Islet of Langerhans (tissue), 1 donor: ENCODE results near the gene SDHA.
"Not testable (repeated sequence)": the region's sequence is repeated elsewhere in the genome, so short reads cannot be mapped to it uniquely, and the experiment has no call there.

Experiments used
- FAIRE-seq: peaks from one replicate; lab custom pipeline; 2011; peaks lifted over from hg19 to GRCh38; lab: Jason Lieb, UNC

SDHA gene

DNA sequence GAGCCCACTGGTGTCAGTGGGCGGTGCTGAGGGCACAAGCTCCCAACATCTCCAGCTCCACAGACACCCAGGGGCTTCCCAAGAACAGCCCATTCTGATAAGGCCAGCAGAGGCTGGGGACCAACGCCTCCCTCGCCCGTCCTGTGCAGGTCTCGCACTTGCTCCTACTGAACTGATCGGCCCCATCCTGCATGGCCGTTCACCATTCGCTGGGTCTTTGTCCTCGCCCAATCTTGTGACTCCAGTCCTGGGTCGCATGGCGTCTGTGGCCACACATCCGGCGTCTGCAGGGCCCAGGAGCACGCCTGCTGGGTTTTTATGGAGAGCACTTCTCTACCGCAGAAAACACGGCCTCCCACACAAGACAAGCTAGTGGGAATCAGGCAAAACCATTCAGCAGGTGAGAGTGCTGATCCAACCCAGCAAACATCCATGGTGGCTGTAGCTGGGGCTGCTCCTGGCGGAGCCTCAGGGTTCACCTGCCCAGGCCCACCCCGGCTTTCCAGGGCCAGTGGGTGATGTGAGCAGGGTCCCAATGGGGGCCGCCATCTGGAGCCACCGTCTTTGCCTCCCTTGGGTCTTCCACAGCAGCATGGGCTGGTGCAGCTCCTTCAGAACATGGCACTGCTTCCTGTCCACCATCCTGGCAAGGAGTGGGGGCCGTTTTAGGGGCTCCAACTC, 19.5 kb upstream of the SDHA start:
- FAIRE-seq, result no peak

DNA sequence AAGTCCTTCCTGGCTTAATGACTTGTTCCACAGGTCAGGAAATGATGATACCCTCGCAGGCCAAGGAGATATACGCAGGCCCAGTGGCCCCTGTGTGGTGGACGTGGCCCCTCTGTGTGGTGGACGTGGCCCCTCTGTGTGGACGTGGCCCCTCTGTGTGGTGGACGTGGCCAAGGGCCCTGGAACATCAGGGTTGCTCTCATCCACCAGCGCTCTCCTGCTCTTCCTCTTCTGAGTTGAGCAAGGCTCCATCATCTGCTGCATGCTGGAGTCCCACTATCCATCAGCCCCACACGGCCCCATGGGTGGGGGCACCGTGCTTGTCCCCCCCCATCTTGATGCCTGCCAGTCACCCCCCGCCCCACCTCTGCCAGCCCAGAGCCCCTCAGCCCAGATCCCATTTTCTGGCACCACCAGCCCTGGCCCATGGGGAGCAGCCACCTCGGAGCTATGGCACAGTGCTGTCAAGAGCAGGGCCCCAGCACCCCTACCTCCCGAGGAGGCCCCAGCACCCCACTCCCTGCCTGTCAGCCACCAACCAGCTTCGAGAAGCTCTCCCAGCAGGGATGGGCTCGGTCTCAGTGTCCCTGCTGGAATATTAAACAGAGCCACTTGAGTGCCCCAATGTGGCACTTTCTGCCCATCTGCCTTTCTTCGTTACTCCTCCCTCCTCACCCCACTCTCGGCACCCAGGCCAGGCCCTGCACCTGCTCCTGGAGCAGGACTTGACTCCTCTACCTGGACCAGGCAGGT, 18.7 kb upstream of the SDHA start:
- no peak for FAIRE-seq

DNA sequence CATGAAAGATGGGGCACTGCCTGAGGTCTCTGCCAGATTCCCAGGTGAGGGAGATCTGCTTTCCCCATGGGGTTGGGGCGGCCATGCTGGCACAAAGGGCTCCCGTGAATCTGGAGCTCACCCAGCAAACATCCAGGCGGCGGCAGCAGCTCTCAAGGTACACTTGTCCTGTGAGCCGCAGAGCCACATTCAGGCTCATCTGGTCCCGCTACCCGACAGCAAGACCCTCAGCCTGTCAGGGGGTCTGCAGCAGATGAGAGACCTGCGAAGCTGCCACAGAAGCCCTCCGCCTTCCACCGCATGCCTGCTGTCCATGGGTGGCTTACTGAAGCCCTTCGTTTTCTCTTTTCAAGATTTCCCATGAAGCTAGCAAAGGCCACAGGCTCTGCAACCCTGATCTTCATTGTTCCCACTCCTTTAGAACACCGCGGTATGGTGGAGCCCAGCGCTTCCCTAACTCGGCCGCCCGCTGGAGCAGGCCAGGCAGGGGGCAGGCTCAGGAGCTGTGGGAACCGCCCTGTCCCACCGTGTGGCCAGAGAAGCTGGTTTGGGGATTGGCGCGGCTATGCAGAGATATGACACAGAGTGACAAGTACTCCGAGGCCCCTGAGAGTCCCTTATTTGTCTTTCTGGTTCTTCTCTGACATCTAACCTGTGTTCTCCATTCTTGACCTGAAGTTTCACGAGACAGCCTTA, 18.0 kb upstream of the SDHA start:
- no peak for FAIRE-seq

DNA sequence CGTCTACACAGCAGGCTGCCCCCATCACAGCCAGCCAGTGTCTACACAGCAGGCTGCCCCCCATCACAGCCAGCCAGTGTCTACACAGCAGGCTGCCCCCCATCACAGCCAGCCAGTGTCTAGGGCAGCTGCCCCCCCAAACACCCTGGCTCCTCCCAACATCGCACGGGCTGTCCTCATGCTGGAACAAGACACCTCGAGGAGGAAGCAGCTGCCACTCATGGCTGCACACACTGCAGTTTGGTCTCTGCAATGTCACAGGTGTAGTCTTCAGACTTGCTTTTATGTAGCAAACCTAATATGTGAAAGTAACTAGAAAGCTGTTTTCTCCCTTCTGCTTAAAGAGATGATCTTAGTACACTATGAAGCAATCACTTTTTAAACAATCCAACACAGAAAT, 17.1 kb upstream of the SDHA start:
- no peak for FAIRE-seq

DNA sequence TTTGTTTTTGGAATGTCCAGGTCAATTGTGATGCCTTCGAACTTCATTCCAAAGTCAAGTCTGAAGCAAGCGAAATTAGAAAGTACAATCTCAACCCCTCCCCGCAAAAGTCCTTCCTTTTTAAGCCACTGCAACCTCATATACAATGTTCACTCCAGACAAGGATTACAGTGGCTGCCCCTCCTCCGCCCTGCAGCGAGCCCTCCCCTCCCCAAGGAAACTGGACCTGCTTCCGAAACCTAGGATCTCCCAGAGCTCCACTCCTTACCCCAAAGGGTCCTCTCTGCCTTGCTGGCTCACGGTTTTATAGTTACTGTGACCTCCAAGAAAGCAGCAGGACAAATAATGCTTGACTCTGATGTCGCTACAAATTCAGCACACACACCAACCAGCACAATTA, 16.4 kb upstream of the SDHA start:
- no peak for FAIRE-seq

DNA sequence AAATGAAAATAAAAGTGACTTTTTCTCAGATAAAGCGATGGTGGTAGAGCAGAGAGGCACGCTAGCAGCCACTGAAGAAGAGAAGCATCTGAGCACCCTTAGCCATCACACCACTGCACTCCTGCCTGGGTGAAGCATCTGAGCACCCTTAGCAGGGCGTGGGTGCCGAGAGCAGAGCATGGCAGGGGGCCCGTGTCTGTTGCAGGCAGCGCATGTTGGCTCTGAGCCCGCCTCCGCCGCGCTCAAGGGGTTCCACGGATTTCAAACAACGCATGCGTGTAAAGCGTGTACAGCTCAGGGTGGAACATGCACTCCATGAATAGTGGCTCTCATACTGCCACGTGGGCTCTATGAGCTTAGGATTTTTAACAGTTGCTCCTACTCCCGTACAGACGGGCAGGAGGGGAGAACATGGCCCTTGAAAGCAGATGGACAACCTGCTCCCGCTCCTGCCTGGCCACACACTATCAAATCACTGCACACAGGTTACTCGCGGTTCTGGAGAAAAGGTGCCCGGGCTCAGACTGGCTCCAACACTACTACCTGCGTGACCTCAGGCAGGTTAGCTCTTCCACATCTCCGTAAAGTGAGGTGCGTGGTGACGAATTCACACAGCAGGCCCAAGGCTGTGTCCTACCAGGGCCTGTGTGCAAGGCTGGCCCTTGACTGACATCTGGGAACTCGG, 14.7 kb upstream of the SDHA start:
- no peak for FAIRE-seq

DNA sequence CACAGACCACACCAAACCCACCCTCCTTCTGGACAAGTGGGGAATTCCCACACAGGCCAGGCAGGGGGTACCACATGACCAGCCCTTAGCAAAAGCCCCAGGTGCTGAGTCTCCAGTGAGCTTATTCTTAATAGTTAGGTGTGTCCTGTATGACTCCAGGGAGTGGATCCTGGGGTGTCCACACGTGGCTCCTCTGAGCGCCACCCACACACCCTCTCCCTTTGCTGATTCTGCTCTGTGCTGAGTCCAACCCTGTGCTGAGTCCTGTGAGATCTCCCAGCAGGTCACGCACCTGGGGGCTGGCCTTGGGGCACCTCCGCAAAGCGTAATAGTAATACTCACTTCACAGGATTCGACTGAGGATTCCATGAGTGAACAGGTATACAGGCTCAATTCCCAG, 14.1 kb upstream of the SDHA start:
- no peak for FAIRE-seq

DNA sequence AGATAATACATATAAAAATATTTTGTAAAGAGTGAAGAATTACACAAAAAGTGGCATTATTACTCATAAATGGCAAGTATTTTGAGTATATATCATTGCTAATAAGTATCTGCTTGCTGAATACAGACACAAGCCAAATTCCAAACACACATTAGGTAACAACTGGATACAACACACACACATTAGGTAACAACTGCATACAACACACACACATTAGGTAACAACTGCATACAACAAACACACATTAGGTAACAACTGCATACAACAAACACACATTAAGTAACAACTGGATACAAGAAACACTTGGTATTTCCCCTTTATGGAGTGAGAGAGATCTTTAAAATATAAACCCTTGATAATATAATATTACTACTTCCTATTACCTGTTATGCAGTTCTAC, 13.7 kb upstream of the SDHA start:
- no peak for FAIRE-seq

DNA sequence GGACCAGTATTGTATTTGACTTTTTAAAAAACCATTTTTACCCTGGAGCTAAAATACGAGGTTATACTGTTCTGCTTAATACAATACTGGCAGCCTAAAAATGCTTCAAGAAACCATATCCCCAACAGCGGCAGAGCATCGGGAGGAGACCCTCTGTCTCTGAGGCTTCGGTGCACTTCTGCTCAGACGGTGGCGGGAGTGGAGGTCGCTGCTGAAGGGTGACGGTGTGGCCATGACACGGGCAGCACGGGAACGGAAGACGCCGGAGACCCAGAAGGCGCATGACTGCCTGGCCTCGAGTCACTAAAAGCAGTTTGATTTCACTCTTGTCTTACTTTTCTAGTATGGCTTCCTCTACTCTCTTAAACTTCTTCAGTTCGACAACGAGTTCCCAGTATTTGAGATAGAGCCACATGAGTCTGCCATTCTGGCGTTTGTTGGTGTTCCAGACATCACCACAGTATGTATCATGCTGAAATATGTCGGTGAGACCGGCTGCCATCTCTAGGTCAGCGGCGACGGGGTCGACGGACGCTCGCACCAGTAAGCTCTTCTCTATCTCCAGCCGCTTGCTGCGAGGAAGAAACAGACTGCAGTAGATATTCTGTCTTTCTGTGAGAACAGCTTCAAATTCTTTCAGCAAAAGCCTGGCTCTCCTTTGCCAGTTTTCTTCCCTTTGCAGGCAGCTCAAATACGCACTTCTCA, 13.0 kb upstream of the SDHA start:
- FAIRE-seq, result no peak

DNA sequence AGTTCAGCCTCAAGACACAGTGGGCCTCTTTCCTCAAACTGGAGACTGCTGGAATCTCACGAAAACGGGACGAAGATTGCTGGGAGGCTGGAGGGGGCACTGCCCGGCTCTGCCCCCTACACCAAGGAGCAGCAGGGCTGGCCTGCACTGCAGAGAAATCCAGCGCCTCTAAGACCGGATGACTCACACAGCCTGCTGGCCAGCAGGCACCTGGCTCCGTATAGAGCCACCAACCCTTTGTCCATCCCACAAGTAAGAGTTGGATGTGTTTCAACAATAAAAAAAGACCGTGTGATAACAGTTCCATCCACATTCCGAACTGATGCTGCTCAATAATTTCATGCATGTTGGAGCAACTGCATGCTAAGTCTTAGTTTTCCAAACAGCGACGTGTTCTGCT, 11.7 kb upstream of the SDHA start:
- no peak for FAIRE-seq

DNA sequence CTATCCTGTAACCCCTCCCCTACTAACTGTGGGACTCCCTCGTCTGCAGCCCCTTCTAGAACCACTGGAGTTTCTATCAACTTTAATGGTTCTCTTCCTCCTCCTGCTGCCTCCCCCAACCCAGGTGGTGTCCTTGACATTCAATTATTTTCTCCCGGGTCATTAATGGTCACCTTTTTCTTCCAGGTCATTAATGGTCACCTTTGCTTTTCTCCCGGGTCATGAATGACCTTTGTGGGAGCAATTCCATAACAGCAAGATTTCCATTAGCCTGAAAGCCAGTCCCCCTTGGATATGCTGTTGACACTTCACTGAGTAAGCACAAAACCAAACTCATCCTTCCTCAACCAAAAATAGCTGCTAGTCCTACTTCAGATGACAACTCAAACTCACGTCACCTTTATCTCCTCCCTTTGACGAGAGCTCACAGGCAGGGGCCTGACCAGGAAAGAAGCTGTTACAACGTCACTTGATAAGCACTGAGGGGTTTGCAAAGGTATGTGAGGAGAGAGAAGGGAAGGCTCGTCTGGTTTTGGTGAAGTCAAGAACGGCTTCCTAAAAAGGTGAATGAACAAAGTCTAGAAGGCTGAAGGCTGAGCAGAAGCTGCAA, 11.1 kb upstream of the SDHA start:
- no peak for FAIRE-seq

DNA sequence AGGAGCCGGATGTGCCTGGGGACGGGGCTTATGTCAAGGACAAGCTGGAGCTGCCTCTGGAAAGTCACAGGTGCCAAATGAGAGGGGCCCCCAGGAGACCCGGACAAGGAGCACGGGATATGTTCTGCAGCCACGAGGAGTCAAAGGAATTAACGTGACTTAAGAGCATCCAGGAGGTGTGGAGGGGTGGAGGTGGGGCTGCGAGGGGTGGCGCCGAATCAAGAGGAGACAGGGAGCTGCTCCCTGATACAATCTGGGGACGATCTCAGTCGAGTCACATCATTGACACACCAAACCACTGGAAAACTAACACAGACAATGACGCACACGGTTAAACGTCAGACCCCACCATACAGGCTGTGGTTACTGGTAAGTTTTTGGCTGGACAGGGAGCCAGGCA, 10.5 kb upstream of the SDHA start:
- FAIRE-seq, result no peak

DNA sequence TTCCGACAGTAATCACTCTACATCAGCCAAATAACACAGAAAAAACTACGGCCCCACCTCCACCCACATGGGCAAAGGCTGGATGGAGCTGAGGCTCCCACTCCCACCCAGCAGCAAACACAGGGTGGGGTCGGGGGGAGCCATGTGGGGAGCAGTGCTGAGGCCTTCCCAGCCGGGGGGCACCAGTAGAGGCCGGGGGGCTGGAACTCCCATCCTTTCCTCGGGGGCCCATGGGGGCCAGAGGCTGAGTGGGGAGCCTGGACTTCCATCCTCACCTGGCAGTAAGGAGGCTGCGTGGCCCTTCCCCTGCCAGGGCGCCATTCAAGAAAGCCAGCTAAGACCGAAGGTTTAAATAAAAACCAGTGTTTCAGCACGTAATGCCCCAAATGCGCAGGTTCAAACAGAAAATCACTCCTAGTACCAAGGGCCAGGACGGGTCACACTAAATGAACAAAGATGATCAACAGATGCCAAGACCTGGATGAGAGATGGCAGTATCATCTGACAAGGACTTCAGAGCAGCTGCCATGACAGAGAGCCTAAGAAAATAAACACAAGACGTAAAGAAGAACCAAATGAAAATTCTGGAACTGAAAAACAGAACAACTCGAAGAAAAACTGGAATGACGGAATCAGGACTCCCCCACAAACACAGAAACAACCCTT, 9.5 kb upstream of the SDHA start:
- no peak for FAIRE-seq

DNA sequence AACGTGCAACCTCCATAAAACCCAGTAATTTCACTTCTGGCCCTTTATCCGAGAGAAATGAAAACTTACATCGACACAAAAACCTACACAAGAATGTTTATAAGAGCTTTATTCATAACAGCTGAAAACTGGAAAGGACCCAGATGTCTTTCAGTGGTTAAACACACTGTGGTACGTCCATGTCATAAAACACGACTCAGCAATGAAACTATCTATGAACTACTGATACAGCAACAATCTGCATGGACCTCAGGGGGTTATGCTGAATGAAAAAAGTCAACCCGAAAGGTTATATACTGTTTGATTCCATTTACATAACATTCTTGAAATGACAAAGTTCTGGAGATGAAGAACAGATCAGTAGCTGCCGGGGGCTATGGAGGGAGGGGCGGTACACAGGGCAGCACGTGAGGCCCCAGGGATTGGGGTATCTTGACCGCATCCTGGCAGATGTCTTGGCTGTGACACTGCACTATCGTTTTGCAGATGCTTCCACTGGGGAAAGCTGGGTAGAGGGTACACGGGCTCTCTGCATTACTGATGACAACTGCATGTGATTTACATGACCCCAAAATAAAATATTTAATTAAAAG, 4.2 kb upstream of the SDHA start:
- FAIRE-seq, result no peak

DNA sequence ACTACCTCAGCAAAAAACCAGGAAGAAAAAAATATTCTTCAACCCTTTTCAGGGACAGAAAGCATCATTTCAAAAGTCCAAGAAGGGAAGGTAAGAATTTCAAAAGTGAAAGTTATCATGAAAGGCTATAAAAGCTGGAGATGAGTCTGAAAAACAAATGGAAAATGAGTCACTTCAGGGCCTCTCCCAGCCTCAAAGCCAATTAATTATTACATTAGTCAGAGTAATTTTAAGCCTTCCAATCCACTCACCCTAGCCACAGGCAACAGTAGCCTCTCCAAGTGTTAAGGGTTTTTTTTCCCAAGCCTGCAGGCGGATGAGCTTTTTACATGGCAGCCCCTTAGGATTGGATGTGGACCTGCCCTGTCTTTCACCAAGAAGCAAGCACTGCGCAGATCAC, 2.9 kb upstream of the SDHA start:
- FAIRE-seq, result not testable (repeated sequence)

DNA sequence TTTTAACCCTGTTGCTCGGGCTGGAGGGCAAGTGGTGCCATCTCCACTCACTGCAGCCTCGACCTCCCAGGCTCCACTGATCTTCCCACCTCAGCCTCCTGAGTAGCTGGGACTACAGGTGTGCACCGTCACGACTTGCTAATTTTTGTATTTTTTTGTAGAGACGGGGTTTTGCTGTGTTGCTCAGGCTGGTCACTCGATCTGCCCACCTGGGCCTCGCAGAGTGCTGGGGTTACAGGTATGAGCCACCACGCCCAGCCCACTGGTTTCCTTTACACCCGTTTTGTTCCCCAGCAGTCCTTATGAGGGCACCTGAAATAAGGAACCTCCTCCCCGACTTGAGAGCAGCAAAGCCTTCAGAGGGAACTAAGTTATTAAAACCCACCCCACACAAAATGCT, 2.0 kb upstream of the SDHA start:
- FAIRE-seq, result not testable (repeated sequence)

DNA sequence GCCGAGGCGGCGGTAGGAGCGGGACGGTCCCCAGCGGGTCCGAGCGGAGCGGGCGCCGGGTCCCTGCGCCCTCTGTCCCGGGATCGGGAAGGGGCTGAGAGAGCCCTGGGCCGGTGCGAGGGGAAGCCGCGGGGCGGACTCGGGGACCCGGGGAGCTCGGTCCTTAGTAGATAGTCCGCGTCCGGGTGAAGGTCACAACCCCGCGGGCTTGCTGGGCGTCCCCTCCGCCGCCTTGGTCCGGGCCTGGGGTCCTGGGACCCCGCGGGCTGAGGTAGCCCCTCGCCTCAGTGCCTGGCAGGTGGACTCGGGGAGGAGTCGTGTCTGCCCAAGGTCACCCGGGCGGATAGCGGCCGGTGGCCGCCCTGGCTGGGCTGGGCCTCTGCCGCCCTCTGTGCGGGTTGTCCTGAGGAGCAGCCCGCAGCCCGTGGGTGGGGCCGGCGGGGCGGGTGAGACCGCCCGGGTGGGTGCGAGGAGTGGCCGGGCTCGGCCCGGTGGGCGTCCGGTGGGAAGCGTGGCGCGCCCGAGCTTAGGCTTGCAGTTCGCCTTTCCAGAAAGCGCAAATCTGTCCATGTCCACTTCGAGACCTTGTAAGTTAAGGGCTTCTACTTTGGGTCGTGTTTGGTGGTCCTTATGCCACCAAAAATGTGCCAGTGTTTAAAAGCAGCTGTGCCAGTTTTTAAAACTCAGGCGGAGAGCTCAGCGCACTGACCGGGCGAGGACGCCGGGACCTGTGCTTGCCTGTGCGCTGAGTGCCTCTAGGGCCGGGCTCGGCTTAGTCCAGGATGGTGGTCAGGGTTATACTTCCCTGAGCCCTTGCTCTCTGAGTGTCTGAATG, 554 bp downstream of the SDHA start:
- FAIRE-seq, result no peak

DNA sequence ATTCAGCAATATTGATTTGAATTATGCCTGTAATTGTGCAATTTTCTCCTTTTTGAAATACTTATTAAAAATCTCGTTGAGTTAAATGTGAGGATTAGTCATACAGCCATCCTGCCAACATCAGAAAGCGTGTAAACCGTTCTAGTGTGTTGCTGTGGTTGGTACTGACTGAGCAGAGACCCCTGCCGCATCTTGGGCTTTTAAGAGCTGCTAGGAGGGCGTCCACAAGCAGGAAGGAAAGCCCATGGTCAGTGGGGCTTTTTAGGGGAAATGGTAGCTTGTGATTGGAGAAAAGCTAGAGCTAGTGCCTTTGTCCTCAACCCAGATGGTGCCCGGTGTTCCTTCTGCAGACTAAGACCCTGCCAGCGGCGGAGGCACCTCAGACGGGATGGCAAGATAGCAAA, 1.3 kb downstream of the SDHA start:
- FAIRE-seq, result no peak

DNA sequence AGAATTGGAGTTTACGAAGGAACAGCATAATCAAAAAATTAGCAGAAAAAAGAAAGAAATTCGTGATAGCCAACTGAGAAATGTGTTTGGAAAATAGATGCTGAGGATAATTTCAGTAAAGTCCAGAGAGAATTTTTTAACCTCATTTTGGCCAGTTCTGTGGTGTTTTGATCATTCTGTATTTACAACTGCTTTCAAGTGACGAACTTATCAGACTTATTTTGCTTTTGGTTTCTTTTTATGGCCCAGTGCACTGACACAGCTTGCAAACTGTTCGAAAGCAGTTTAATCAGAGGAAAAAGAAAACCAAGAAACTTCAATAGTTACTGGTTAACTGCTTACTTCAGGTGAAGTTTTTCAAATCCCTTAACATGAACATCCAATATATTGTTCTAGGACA, 1.9 kb downstream of the SDHA start:
- FAIRE-seq, result no peak
